Measurements from ENCODE around the gene NSL1.

Gene NSL1

GRCh38 chr1:212685429-212685828 is 106.1 kb downstream of the NSL1 start:
- in situ Hi-C loops (cut with HindIII; ENCODE audit: low sequenced_read_pairs), result no loop called here
- H3K4me3 ChIP-seq (ENCODE audit: low read depth, low read length), result no peak overlapping the region
- no peak for TF ChIP-seq CTCF (IDR thresholded peaks at IDR 0.05; ENCODE audit: low read depth, low read length, missing control alignments)
- no peak for DNase-seq (ENCODE audit: low read depth)

- in situ Hi-C loops (cut with HindIII; ENCODE audit: low sequenced_read_pairs), result no loop called here
- H3K4me3 ChIP-seq (ENCODE audit: low read depth, low read length), result no peak overlapping the region
- no peak for TF ChIP-seq CTCF (IDR thresholded peaks at IDR 0.05; ENCODE audit: low read depth, low read length, missing control alignments)
- no peak for DNase-seq (ENCODE audit: low read depth)
These were observed 107.0 kb downstream of the NSL1 start for GRCh38 chr1:212684521-212685090.

GRCh38 chr1:212684076-212684475 is 107.5 kb downstream of the NSL1 start:
- no peak for DNase-seq (ENCODE audit: low read depth)
- no peak overlapping the region for H3K4me3 ChIP-seq (ENCODE audit: low read depth, low read length)
- in situ Hi-C loops (cut with HindIII; ENCODE audit: low sequenced_read_pairs), result no loop called here
- TF ChIP-seq CTCF (IDR thresholded peaks at IDR 0.05; ENCODE audit: low read depth, low read length, missing control alignments), result no peak

GRCh38 chr1:212683357-212683722 is 108.2 kb downstream of the NSL1 start:
- in situ Hi-C loops (cut with HindIII; ENCODE audit: low sequenced_read_pairs), result no loop called here
- no peak overlapping the region for H3K4me3 ChIP-seq (ENCODE audit: low read depth, low read length)
- no peak for DNase-seq (ENCODE audit: low read depth)
- no peak for TF ChIP-seq CTCF (IDR thresholded peaks at IDR 0.05; ENCODE audit: low read depth, low read length, missing control alignments)

GRCh38 chr1:212680680-212681389 is 110.7 kb downstream of the NSL1 start:
- in situ Hi-C loops (cut with HindIII; ENCODE audit: low sequenced_read_pairs), result no loop called here
- no peak overlapping the region for H3K4me3 ChIP-seq (ENCODE audit: low read depth, low read length)
- TF ChIP-seq CTCF (IDR thresholded peaks at IDR 0.05; ENCODE audit: low read depth, low read length, missing control alignments), result no peak
- DNase-seq (ENCODE audit: low read depth), result no peak

- no peak overlapping the region for H3K4me3 ChIP-seq (ENCODE audit: low read depth, low read length)
- DNase-seq (ENCODE audit: low read depth), result no peak
- in situ Hi-C loops (cut with HindIII; ENCODE audit: low sequenced_read_pairs), result loop anchor here (5.0 kb wide), 1 partner anchor 84 kb away; no protein-coding TSS in a partner anchor
- TF ChIP-seq CTCF (IDR thresholded peaks at IDR 0.05; ENCODE audit: low read depth, low read length, missing control alignments), result no peak
These were observed 112.8 kb downstream of the NSL1 start for GRCh38 chr1:212678456-212679410.

Data from astrocyte of the cerebellum (primary cell).